HG02870 (cell line): ENCODE measurements around the gene DPEP2NB.
A peak's percentile ranks its signal among the peaks of the same experiment; 100 is the strongest.
"Not testable (repeated sequence)": the region's sequence is repeated elsewhere in the genome, so short reads cannot be mapped to it uniquely, and the experiment has no call there.

ENCODE experiments used
- ATAC-seq: cut with Tn5 transposase; IDR thresholded peaks from one replicate; pipeline ENCODE4 v1.9.1; 2021; ENCODE audit warnings: mild to moderate bottlenecking, moderate library complexity; ENCODE audit not compliant: unreplicated experiment

The DPEP2NB gene

DNA sequence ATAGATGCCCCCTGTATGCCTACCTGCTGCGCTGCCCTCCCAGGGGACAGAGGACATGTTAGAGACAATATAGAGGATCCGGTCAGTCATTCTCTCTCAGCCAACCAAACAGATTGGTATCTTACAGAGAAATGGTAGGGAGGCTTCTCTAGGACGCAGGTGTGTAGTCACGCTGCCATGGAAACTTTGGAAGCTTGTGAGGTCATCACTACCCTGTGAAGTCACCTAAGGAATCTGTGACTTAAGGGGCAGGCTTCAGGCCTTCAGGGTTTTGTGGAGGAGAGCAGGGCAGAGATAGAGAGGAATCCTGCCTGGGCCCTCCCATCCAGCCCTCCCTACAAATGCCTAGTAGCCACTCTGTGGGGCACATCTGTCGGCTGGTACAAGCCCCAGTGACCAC is at the start of gene DPEP2NB:
Gene DPEP2NB, minus strand, starts transcription at position 231 of the 400 bp plus-strand sequence. Its CDS starts 141 bp downstream, at position 90.
- no peak for ATAC-seq

GRCh38 chr16:68064791-68065365 is 49.2 kb upstream of the DPEP2NB start:
- no peak for ATAC-seq

DNA sequence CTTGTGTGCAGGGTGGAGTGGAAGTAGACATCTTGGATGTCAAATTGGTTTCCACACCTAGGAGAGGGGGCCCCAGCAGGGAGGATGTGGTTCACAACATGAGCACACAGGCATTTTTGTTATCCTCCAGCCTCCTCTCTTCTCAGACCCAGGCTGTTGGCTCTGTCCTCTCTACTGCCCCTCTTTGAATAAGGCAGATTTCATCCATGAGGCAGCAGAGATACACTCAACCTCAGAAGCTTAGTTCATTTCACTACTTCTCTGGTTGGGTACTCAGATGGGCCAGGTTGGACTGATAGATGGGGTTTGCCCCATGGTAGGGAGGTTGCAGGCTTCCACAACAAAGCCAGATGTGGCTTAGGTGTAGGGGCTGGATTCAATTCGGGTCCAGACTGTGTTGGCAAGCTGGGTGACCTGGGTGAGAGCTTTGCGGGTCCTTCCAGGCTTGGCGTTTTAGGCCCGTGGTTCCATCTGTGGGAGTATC is 47.2 kb upstream of the DPEP2NB start:
- no peak for ATAC-seq

DNA sequence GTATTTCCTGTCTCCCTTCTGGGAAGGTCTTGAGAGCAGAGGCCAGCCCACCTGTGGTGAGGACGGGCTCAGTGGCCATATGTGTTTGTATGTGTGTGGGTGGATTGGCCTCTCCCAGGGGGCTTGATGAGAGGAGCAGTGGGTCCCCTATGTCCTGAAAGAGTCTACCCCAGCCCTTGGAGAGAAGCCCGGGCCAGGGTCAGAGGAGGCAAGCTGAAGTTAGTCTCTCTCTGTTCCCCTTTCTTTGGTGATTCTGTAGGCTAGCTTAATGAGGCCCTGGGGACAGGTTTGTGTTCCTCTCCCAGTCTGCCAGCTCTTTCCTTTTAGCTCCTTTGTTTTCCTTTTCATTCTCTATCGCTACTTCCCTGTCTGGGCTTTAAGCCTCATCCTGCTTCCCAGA is 45.7 kb upstream of the DPEP2NB start:
- no peak for ATAC-seq

GRCh38 chr16:68059804-68060203 is 44.1 kb upstream of the DPEP2NB start:
- no peak for ATAC-seq

GRCh38 chr16:68055395-68055794 is 39.7 kb upstream of the DPEP2NB start:
- no peak for ATAC-seq

- ATAC-seq, result no peak
These were observed 33.7 kb upstream of the DPEP2NB start for GRCh38 chr16:68049449-68049848.

GRCh38 chr16:68047987-68048386 is 32.3 kb upstream of the DPEP2NB start:
- ATAC-seq, result no peak

- ATAC-seq, result no peak
These were observed 30.4 kb upstream of the DPEP2NB start for GRCh38 chr16:68046106-68046505.

DNA sequence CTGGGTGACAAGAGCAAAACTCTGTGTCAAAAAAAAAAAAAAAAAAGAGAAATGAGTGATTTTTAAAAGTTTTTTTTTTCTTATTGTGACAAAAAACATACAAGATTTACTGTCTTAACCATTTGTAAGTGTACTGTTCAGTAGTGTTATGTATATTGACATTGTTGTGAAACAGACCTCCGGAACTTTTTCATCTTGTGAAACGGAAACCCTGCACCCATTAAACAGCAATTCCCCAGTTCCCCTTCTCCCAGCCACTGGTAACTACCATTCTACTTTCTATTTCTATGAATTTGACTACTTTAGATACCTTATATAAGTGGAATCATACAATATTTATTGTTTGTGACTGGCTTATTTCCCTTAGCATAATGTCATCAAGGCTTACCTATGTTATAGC is 26.1 kb upstream of the DPEP2NB start:
- ATAC-seq, result no peak

GRCh38 chr16:68040506-68041288 is 25.0 kb upstream of the DPEP2NB start:
- peak; percentile 80 for ATAC-seq

GRCh38 chr16:68037841-68038597 is 22.3 kb upstream of the DPEP2NB start:
- no peak for ATAC-seq

DNA sequence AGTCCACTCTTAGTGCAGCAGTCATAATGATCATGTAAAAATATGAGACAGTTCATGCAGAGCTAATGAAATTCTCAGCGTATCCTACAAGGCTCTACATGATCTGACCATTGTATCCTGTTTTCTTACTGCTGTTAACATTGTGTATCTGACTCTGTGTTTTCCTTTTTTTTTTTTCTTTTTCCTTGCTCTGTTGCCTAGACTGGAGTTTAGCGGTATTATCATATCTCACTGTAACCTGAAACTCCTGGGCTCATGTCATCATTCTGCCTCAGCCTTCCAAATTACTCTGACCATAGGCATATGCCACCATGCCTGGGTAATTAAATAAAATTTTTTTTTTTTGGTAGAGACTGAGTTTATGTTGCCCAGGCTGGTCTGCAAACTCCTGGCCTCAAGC is 19.5 kb upstream of the DPEP2NB start:
- ATAC-seq, result no peak

- ATAC-seq, result no peak
These were observed 17.4 kb upstream of the DPEP2NB start for GRCh38 chr16:68033101-68033500.

DNA sequence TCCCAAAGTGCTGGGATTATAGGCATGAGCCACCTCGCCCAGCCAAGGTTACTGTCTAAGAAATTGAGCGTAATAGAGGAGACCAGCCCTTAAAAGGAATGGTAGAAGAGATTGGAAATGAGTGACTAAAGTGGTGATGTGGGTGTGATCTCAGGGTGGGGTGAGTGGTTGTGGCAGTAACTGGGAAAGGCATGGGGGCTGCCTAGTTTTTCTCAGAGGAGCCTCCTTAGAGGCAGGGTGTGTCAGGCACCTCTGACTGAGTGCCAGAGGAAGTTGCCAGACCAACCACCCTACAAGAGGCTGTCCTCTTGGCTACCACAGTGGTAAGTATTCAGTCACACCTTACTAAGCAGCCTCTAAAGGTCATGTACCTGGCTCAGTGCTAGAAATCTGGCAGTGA is 16.2 kb upstream of the DPEP2NB start:
- ATAC-seq, result no peak

- ATAC-seq, result not testable (repeated sequence)
These were observed 14.4 kb upstream of the DPEP2NB start for GRCh38 chr16:68030108-68030507.

GRCh38 chr16:68028996-68029395 is 13.3 kb upstream of the DPEP2NB start:
- ATAC-seq, result no peak

- ATAC-seq, result peak; percentile 72
These were observed 7.2 kb upstream of the DPEP2NB start, which contains the start of the genes DDX28 and DUS2 for GRCh38 chr16:68022728-68023537. TSS of gene DDX28 (minus strand) at chr16:68023232. CDS start at chr16:68023202, 30 bp downstream. TSS of gene DUS2 (plus strand) at chr16:68023284. CDS start at chr16:68038024, 14,740 bp downstream.

DNA sequence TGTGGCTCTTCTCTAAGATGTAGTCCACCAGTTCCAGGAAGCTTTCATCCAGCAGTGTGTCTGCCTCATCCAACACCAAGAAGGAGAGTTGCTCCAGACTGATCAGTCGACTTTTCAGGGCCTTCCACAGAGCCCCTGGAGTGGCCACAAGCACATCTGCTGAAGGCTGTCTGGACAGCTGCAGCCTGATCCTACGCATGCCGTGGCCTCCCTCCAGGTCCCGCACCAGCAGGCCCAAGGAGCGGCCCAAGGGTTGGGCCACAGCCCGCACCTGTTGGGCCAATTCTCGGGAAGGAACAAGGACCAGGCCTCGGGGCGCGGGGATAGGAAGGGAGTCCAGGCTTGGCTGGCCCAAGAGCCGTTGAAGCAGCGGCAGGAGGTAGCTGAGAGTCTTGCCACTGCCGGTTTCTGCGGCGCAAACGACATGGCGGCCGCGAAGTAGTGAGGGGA is 6.6 kb upstream of the DPEP2NB start:
- no peak for ATAC-seq

GRCh38 chr16:68021490-68021889 is 5.8 kb upstream of the DPEP2NB start:
- no peak for ATAC-seq
